ENCODE results near the gene CAP2.

Gene CAP2

DNA sequence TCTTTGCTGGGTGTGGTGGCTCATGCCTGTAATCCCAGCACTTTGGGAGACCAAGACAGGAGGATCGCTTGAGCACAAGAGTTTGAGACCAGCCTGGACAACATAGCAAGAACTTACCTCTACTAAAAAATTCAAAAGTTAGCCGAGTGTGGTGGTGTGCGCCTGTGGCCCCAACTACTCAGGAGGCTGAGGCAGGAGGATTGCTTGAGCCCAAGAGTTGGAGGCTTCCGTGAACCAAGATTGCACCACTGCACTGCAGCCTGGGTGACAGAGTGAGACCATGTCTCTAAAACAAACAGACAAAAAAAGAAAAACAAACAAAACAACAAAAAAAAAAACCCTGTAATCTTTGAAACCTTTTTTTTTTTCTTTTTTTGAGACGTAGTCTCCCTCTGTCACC lies 67.5 kb downstream of the CAP2 start:
- Histone ChIP-seq H3K9ac (no peak overlapping the region), H2AFZ (ENCODE audit: low read depth) (no peak overlapping the region), H3K27ac (no peak overlapping the region), H4K20me1 (ENCODE audit: insufficient read depth) (no peaks in the 10 kb centered on the region), H3K4me2 (no peak overlapping the region), H3K36me3 (ENCODE audit: insufficient read depth) (no peaks in the 10 kb centered on the region), H3K4me3 (IDR thresholded peaks at IDR 0.05; ENCODE audit: insufficient read depth, low read depth, low read length) (no peak overlapping the region), H3K27me3 (ENCODE audit: insufficient read depth, low read depth) (no peaks in the 10 kb centered on the region), H3K79me2 (ENCODE audit: insufficient read depth, low read depth) (no peaks in the 10 kb centered on the region), H3K4me1 (ENCODE audit: low read depth, poor library complexity, severe bottlenecking) (no peaks in the 10 kb centered on the region)
- no peak for TF ChIP-seq CTCF (conservative IDR thresholded peaks at IDR 0.05; ENCODE audit: low read depth, low read length)

- Histone ChIP-seq H3K27ac (no peak overlapping the region), H3K79me2 (ENCODE audit: insufficient read depth, low read depth) (no peaks in the 10 kb centered on the region), H3K36me3 (ENCODE audit: insufficient read depth) (no peaks in the 10 kb centered on the region), H2AFZ (ENCODE audit: low read depth) (no peak overlapping the region), H4K20me1 (ENCODE audit: insufficient read depth) (no peaks in the 10 kb centered on the region), H3K4me1 (ENCODE audit: low read depth, poor library complexity, severe bottlenecking) (no peaks in the 10 kb centered on the region), H3K4me2 (no peak overlapping the region), H3K4me3 (IDR thresholded peaks at IDR 0.05; ENCODE audit: insufficient read depth, low read depth, low read length) (no peak overlapping the region), H3K27me3 (ENCODE audit: insufficient read depth, low read depth) (no peaks in the 10 kb centered on the region), H3K9ac (no peak overlapping the region)
- no peak for TF ChIP-seq CTCF (conservative IDR thresholded peaks at IDR 0.05; ENCODE audit: low read depth, low read length)
These were observed 72.8 kb downstream of the CAP2 start for GRCh38 chr6:17466147-17466546.

GRCh38 chr6:17466707-17467106 lies 73.3 kb downstream of the CAP2 start:
- Histone ChIP-seq H3K9ac (no peak overlapping the region), H3K4me1 (ENCODE audit: low read depth, poor library complexity, severe bottlenecking) (no peaks in the 10 kb centered on the region), H3K79me2 (ENCODE audit: insufficient read depth, low read depth) (no peaks in the 10 kb centered on the region), H4K20me1 (ENCODE audit: insufficient read depth) (no peaks in the 10 kb centered on the region), H2AFZ (ENCODE audit: low read depth) (no peak overlapping the region), H3K4me2 (no peak overlapping the region), H3K4me3 (IDR thresholded peaks at IDR 0.05; ENCODE audit: insufficient read depth, low read depth, low read length) (no peak overlapping the region), H3K27ac (no peak overlapping the region), H3K27me3 (ENCODE audit: insufficient read depth, low read depth) (no peaks in the 10 kb centered on the region), H3K36me3 (ENCODE audit: insufficient read depth) (no peaks in the 10 kb centered on the region)
- TF ChIP-seq CTCF (conservative IDR thresholded peaks at IDR 0.05; ENCODE audit: low read depth, low read length): no peak

- Histone ChIP-seq H3K4me2 (no peak overlapping the region), H3K27ac (no peak overlapping the region)
- TF ChIP-seq CTCF (conservative IDR thresholded peaks at IDR 0.05; ENCODE audit: low read depth, low read length): no peak
These were observed 75.8 kb downstream of the CAP2 start for GRCh38 chr6:17469006-17469832.

More at GRCh38 chr6:17469006-17469832, 75.8 kb downstream of the CAP2 start:
- Histone ChIP-seq H3K27me3 (ENCODE audit: insufficient read depth, low read depth) (no peaks in the 10 kb centered on the region), H4K20me1 (ENCODE audit: insufficient read depth) (no peaks in the 10 kb centered on the region), H3K4me1 (ENCODE audit: low read depth, poor library complexity, severe bottlenecking) (no peaks in the 10 kb centered on the region), H2AFZ (ENCODE audit: low read depth) (no peak overlapping the region), H3K9ac (no peak overlapping the region), H3K4me3 (IDR thresholded peaks at IDR 0.05; ENCODE audit: insufficient read depth, low read depth, low read length) (no peak overlapping the region), H3K79me2 (ENCODE audit: insufficient read depth, low read depth) (no peaks in the 10 kb centered on the region), H3K36me3 (ENCODE audit: insufficient read depth) (no peaks in the 10 kb centered on the region)
